Colon (tissue), 2 donors: ENCODE measurements around the gene C17orf107.

Source experiments
- FAIRE-seq: peaks from 2 replicates; lab custom pipeline; 2012; peaks lifted over from hg19 to GRCh38; lab: Jason Lieb, UNC
- donor health status: control.
- donor health status: control.

Gene C17orf107

DNA sequence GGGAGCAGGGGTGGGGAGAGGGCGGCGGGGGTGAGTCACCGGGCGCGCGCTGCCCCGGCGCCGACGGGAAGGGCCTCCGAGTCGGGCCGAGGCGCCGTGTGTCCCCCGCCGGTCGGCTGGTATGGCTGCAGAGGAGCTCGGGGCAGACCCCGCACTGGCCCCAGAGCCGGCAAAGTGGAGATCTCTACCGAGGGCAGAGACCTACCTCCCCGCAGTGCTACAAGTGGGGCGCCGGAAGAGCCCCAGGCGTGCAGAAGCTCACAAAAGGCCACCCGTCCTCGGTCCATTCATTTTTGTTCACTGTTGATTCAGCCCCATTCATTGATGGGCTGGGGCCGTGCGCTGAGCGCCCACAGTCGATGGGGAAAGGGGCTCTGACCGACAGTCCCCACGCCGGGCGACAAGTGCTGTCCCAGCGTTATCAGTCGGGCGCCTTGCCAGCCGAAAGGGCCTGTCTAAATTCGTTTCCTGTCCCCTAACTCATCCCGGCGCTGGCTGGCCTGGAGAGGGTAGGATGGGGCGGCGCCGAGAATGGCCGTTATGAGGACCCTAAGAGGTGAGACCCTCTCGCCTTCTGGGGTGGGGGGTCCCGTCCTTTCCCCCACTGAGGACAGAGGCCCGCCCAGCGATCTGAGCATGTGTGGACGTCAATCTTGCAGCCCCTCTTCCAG, 50.9 kb downstream of the C17orf107 start:
- no peak for FAIRE-seq

DNA sequence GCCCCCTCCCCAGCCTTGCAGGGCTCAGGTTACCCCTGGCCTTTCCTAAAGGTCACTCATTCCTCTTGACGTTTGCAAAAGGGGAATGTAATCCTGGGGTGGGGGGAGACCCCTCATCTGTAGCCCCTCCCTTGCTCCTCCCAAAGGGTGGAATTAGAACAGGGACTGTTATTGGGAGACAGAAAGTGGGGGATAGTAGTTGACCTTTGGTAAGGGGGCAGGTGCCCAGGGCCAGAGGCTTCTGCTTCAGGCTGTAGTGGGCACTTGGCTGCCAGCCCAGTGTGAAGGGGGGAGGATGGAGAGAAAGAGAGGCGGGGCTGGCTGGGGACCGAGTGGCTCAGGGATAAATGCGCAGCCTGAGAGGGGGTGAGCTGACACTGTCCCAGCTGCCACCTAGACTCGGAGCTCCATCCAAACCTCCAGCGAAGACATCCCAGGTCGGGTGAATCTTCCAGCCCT, 51.4 kb downstream of the C17orf107 start, which contains the start of gene ENO3:
ENO3 (plus strand) TSS at position 374 of the 459 bp plus-strand sequence. CDS start 711 bp downstream, outside the sequence.
- FAIRE-seq = no peak

DNA sequence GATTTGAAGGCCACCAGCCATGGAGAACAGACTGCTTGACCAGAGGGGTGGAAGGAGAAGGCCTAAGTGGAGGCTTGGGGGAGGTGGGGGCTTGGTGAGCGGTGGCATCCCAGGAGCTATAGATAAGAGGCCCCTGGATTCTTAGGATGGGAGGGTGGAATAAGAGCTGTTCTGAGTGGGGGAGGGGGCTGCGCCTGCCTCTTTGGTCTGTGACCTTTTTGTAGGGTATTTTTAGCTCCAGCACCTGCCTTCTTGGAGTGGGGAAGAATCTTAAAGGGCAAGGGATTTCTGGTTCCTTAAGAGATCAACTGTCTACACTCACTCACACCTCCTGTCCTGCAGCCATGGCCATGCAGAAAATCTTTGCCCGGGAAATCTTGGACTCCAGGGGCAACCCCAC, 52.1 kb downstream of the C17orf107 start:
- FAIRE-seq = no peak
